GM23338 (cell line): ENCODE measurements around the gene DHX29. TPM values are rescaled to one million over a fixed set of nuclear protein-coding genes. Genes with fewer than 3 reads are reported as not detected.

Experiments
- ATAC-seq: fragments of 200-7000 bp; cut with Tn5 transposase; 3 replicates; pipeline ENCODE4 v1.9.1; 2020
- DNase-seq: peaks from one replicate; pipeline ENCODE4 v3.0.0-alpha.2; 2015; ENCODE audit warnings: low spot score
- H2AFZ ChIP-seq: fragments of 200-600 bp; sonication (generic); 2 replicates; pipeline ENCODE4 v1.8.0; 2016; ENCODE audit warnings: antibody characterized with exemption, mild to moderate bottlenecking, moderate library complexity
- H3F3A ChIP-seq: fragments of 200-600 bp; sonication (generic); replicated peaks from 2 replicates; pipeline ENCODE4 v1.8.0; 2017; ENCODE audit warnings: antibody characterized with exemption, mixed run types, low read depth
- H3K27ac ChIP-seq: fragments of 200-600 bp; sonication (generic); 2 replicates; pipeline ENCODE4 v1.6.1; 2016; ENCODE audit warnings: low read depth
- H3K27me3 ChIP-seq: fragments of 200-600 bp; sonication (generic); 2 replicates; pipeline ENCODE4 v1.8.0; 2016; ENCODE audit warnings: mild to moderate bottlenecking, mixed run types, moderate library complexity; ENCODE audit not compliant: insufficient read depth
- H3K36me3 ChIP-seq: fragments of 200-600 bp; sonication (generic); 2 replicates; pipeline ENCODE4 v1.8.0; 2016; ENCODE audit warnings: mild to moderate bottlenecking; ENCODE audit not compliant: insufficient read depth
- H3K4me1 ChIP-seq: fragments of 200-600 bp; sonication (generic); 2 replicates; pipeline ENCODE4 v1.8.0; 2016; ENCODE audit warnings: mild to moderate bottlenecking, moderate library complexity; ENCODE audit not compliant: insufficient read depth
- H3K4me2 ChIP-seq: fragments of 200-600 bp; sonication (generic); 2 replicates; pipeline ENCODE4 v1.7.1; 2017; ENCODE audit warnings: mixed run types
- H3K4me3 ChIP-seq: fragments of 200-600 bp; sonication (generic); 2 replicates; pipeline ENCODE4 v1.6.1; 2016; ENCODE audit warnings: mixed run types
- H3K79me2 ChIP-seq: fragments of 200-600 bp; sonication (generic); replicated peaks from 2 replicates; pipeline ENCODE4 v1.8.0; 2017; ENCODE audit warnings: mild to moderate bottlenecking; ENCODE audit not compliant: insufficient read depth
- H3K9me2 ChIP-seq: fragments of 200-600 bp; sonication (generic); 2 replicates; pipeline ENCODE4 v1.8.0; 2017; ENCODE audit not compliant: insufficient read depth
- H4K20me1 ChIP-seq: fragments of 200-600 bp; sonication (generic); replicated peaks from 2 replicates; pipeline ENCODE4 v1.8.0; 2017; ENCODE audit warnings: mild to moderate bottlenecking; ENCODE audit not compliant: insufficient read depth
- H3K27ac Mint-ChIP-seq: 2 replicates; pipeline ENCODE4 v1.8.0; 2020; ENCODE audit warnings: inconsistent platforms, mild to moderate bottlenecking, moderate library complexity, mixed read lengths
- H3K27me3 Mint-ChIP-seq: 3 replicates; pipeline ENCODE4 v1.8.0; 2022; ENCODE audit warnings: low read depth, mild to moderate bottlenecking, moderate library complexity, mixed read lengths, inconsistent platforms; ENCODE audit not compliant: insufficient read depth, poor library complexity
- H3K36me3 Mint-ChIP-seq: 3 replicates; pipeline ENCODE4 v1.8.0; 2021; ENCODE audit warnings: low read depth, mild to moderate bottlenecking, inconsistent platforms, moderate library complexity, mixed read lengths
- H3K4me1 Mint-ChIP-seq: 3 replicates; pipeline ENCODE4 v1.8.0; 2020; ENCODE audit warnings: mild to moderate bottlenecking, inconsistent platforms, mixed read lengths
- H3K4me3 Mint-ChIP-seq: 3 replicates; pipeline ENCODE4 v1.8.0; 2021; ENCODE audit warnings: moderate library complexity, mild to moderate bottlenecking, inconsistent platforms, mixed read lengths
- H3K9me3 Mint-ChIP-seq: 3 replicates; pipeline ENCODE4 v1.8.0; 2020; ENCODE audit warnings: moderate library complexity, mild to moderate bottlenecking, inconsistent platforms, mixed read lengths
- EZH2phosphoT487 ChIP-seq: fragments of 200-600 bp; sonication (generic); IDR thresholded peaks from one replicate; pipeline ENCODE4 v1.8.1; 2018; ENCODE audit warnings: antibody characterized with exemption; ENCODE audit not compliant: unreplicated experiment
- JUNB ChIP-seq: IDR thresholded peaks from one replicate; pipeline ENCODE4 v1.6.1; 2016; ENCODE audit warnings: antibody characterized with exemption; ENCODE audit not compliant: unreplicated experiment
- POLR2AphosphoS5 ChIP-seq: IDR thresholded peaks from 2 replicates; pipeline ENCODE4 v1.6.1; 2016; ENCODE audit warnings: antibody characterized with exemption, low read depth
- STAT1 ChIP-seq: IDR thresholded peaks from one replicate; pipeline ENCODE4 v1.6.1; 2016; ENCODE audit warnings: antibody characterized with exemption; ENCODE audit not compliant: unreplicated experiment
- polyA plus RNA-seq: library from polyadenylated mRNA; unstranded; fragments of >200 nt; fragmentation: Nextera tagmentation; extraction: Ambion mirVana; gene quantifications from 2 replicates; pipeline ENCODE4 v1.2.1, GENCODE V29; 2016
- total RNA-seq: library from RNA; depleted of rRNA; stranded (reverse); fragments of >200 nt; shearing (Covaris generic); gene quantifications from 2 replicates; pipeline ENCODE4 v1.2.3, GENCODE V29; 2014
- TF ChIP-seq, protein P1 (sequence below): fragments of 250-450 bp; sonication (Bioruptor Pico); IDR thresholded peaks from 2 replicates; pipeline ENCODE4 v1.5.0; 2020; ENCODE audit warnings: mild to moderate bottlenecking, moderate library complexity
- TF ChIP-seq, protein P2 (sequence below): IDR thresholded peaks from one replicate; pipeline ENCODE4 v1.6.1; 2018; ENCODE audit warnings: antibody characterized with exemption; ENCODE audit not compliant: unreplicated experiment
- TF ChIP-seq, protein P3 (sequence below): IDR thresholded peaks from 2 replicates; pipeline ENCODE4 v1.6.1; 2016; ENCODE audit warnings: antibody characterized with exemption

The DHX29 gene
- total and polyA plus RNA-seq, 2 experiments from 2014 or later, result 34.6 to 137 TPM

DNA sequence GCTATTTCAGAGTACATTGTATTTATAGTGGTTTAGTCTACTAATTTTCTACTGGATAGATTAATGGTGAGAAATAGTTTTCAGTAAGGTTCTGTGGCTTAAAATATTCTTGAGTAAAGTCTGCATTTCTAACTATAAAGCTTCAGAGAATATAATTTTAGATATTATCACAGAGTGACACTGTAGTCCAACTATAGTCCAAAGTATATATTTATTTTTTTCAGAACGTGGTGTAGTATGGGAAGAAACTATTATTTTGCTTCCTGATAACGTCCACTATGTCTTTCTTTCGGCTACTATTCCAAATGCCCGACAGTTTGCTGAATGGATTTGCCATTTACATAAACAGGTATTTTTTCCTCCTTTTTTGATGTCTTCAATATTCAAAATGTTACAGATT lies 35.6 kb upstream of the DHX29 start:
- H3K27ac ChIP-seq, result 0 out of 2 replicates have a peak overlapping the region, but pooled peaks have one; percentile 73
- peaks cover 19% of the 10 kb centered on the region for H3K79me2 ChIP-seq
- H3K4me2 ChIP-seq, result no peak overlapping the region
- H3F3A ChIP-seq, result peaks cover 8% of the 10 kb centered on the region
- H3K9me2 ChIP-seq, result no peaks in the 10 kb centered on the region
- no peak overlapping the region for H2AFZ ChIP-seq
- Mint-ChIP-seq H3K4me1 (no peaks in the 10 kb centered on the region), H3K4me3 (no peak overlapping the region), H3K27me3 (no peaks in the 10 kb centered on the region), H3K27ac (no peak overlapping the region), H3K36me3 (peaks cover 55% of the 10 kb centered on the region), H3K9me3 (peaks cover 4% of the 10 kb centered on the region; the same call in 2 of the 3 replicates)
- TF ChIP-seq POLR2AphosphoS5 (no peak), STAT1 (no peak), EZH2phosphoT487 (no peak), JUNB (no peak)
- TF ChIP-seq, protein P1, sequence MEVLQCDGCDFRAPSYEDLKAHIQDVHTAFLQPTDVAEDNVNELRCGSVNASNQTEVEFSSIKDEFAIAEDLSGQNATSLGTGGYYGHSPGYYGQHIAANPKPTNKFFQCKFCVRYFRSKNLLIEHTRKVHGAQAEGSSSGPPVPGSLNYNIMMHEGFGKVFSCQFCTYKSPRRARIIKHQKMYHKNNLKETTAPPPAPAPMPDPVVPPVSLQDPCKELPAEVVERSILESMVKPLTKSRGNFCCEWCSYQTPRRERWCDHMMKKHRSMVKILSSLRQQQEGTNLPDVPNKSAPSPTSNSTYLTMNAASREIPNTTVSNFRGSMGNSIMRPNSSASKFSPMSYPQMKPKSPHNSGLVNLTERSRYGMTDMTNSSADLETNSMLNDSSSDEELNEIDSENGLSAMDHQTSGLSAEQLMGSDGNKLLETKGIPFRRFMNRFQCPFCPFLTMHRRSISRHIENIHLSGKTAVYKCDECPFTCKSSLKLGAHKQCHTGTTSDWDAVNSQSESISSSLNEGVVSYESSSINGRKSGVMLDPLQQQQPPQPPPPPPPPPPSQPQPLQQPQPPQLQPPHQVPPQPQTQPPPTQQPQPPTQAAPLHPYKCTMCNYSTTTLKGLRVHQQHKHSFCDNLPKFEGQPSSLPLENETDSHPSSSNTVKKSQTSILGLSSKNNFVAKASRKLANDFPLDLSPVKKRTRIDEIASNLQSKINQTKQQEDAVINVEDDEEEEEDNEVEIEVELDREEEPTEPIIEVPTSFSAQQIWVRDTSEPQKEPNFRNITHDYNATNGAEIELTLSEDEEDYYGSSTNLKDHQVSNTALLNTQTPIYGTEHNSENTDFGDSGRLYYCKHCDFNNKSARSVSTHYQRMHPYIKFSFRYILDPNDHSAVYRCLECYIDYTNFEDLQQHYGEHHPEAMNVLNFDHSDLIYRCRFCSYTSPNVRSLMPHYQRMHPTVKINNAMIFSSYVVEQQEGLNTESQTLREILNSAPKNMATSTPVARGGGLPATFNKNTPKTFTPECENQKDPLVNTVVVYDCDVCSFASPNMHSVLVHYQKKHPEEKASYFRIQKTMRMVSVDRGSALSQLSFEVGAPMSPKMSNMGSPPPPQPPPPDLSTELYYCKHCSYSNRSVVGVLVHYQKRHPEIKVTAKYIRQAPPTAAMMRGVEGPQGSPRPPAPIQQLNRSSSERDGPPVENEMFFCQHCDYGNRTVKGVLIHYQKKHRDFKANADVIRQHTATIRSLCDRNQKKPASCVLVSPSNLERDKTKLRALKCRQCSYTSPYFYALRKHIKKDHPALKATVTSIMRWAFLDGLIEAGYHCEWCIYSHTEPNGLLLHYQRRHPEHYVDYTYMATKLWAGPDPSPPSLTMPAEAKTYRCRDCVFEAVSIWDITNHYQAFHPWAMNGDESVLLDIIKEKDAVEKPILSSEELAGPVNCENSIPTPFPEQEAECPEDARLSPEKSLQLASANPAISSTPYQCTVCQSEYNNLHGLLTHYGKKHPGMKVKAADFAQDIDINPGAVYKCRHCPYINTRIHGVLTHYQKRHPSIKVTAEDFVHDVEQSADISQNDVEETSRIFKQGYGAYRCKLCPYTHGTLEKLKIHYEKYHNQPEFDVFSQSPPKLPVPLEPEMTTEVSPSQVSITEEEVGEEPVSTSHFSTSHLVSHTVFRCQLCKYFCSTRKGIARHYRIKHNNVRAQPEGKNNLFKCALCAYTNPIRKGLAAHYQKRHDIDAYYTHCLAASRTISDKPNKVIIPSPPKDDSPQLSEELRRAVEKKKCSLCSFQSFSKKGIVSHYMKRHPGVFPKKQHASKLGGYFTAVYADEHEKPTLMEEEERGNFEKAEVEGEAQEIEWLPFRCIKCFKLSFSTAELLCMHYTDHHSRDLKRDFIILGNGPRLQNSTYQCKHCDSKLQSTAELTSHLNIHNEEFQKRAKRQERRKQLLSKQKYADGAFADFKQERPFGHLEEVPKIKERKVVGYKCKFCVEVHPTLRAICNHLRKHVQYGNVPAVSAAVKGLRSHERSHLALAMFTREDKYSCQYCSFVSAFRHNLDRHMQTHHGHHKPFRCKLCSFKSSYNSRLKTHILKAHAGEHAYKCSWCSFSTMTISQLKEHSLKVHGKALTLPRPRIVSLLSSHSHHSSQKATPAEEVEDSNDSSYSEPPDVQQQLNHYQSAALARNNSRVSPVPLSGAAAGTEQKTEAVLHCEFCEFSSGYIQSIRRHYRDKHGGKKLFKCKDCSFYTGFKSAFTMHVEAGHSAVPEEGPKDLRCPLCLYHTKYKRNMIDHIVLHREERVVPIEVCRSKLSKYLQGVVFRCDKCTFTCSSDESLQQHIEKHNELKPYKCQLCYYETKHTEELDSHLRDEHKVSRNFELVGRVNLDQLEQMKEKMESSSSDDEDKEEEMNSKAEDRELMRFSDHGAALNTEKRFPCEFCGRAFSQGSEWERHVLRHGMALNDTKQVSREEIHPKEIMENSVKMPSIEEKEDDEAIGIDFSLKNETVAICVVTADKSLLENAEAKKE, result no peak
- TF ChIP-seq, protein P2, sequence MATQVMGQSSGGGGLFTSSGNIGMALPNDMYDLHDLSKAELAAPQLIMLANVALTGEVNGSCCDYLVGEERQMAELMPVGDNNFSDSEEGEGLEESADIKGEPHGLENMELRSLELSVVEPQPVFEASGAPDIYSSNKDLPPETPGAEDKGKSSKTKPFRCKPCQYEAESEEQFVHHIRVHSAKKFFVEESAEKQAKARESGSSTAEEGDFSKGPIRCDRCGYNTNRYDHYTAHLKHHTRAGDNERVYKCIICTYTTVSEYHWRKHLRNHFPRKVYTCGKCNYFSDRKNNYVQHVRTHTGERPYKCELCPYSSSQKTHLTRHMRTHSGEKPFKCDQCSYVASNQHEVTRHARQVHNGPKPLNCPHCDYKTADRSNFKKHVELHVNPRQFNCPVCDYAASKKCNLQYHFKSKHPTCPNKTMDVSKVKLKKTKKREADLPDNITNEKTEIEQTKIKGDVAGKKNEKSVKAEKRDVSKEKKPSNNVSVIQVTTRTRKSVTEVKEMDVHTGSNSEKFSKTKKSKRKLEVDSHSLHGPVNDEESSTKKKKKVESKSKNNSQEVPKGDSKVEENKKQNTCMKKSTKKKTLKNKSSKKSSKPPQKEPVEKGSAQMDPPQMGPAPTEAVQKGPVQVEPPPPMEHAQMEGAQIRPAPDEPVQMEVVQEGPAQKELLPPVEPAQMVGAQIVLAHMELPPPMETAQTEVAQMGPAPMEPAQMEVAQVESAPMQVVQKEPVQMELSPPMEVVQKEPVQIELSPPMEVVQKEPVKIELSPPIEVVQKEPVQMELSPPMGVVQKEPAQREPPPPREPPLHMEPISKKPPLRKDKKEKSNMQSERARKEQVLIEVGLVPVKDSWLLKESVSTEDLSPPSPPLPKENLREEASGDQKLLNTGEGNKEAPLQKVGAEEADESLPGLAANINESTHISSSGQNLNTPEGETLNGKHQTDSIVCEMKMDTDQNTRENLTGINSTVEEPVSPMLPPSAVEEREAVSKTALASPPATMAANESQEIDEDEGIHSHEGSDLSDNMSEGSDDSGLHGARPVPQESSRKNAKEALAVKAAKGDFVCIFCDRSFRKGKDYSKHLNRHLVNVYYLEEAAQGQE, result no peak
- TF ChIP-seq, protein P3, sequence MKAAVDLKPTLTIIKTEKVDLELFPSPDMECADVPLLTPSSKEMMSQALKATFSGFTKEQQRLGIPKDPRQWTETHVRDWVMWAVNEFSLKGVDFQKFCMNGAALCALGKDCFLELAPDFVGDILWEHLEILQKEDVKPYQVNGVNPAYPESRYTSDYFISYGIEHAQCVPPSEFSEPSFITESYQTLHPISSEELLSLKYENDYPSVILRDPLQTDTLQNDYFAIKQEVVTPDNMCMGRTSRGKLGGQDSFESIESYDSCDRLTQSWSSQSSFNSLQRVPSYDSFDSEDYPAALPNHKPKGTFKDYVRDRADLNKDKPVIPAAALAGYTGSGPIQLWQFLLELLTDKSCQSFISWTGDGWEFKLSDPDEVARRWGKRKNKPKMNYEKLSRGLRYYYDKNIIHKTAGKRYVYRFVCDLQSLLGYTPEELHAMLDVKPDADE, result no peak
- H3K36me3 ChIP-seq, result peaks cover 30% of the 10 kb centered on the region
- no peak for DNase-seq
- no peaks in the 10 kb centered on the region for H3K27me3 ChIP-seq
- H4K20me1 ChIP-seq, result no peaks in the 10 kb centered on the region
- H3K4me1 ChIP-seq, result no peaks in the 10 kb centered on the region
- no peak overlapping the region for H3K4me3 ChIP-seq
- ATAC-seq, result no peak
